Measurements from ENCODE around the gene OR2S2. TPM values are rescaled to one million over a fixed set of nuclear protein-coding genes. Genes with fewer than 3 reads are reported as not detected.

Gene OR2S2
- total RNA-seq, 6 experiments from 2014 or later = not detected

DNA sequence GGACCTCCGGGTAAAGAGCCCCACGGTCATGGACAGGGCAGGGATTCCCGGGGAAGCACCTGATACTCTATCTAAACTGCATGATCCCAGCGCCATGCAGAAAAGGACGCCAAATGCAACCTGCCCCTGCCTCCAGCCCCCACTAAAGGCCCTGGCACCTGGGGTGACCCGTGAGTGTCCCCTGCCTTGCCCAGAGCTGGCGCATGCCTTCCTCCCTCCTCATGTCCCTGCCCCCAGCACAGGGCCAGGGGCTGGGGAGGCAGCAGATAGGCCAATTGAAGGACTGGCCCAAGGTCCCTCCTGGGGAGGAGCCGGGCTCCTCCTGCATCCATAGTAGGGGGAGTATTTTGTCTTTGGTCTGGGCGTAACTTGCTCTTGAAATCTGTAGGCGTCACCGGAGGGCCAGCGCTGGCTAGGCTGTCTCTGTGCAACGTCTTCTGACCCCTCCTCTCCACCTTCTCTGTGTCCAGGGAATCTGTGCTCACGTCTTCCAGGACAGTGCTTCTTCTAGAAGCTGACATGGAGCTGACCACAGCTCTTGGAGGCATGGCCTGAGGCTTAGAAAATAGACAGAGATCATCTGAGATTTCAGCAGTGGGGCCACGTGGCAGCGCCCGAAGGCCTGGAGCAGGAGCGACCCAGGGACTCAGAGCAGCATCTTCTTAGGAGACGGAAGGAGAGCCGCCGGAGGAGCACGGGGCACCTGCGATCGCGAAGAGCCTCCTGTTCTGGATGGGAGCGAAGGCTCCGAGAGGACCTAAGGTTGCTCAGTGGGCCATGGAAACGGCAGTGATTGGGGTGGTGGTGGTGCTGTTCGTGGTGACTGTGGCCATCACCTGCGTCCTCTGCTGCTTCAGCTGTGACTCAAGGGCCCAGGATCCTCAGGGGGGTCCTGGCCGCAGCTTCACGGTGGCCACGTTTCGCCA is 48.0 kb downstream of the OR2S2 start:
- intact Hi-C loops (cut with DNase I) = loop anchor here in 1 of 2 donors (5.0 kb wide), 1 partner anchor 32 kb away; no protein-coding TSS in a partner anchor
- no peak for ATAC-seq
- H3K36me3 ChIP-seq = no peaks in the 10 kb centered on the region
- no peaks in the 10 kb centered on the region for H3K9me3 ChIP-seq
- H3K27ac ChIP-seq = peak overlapping the region; percentile 53 to 69 (median 62)
- peak overlapping the region in 1 of 3 donors; percentile 1 for H3K4me3 ChIP-seq
- DNase-seq = no peak
- WGBS (ENCODE audit: insufficient coverage, low coverage, low lambda C conversion rate, missing lambda C conversion rate) = 80% methylated on average over 3 of the region's 34 CpGs
- TF ChIP-seq CTCF (IDR thresholded peaks at IDR 0.05) = no peak
- TF ChIP-seq POLR2A (IDR thresholded peaks at IDR 0.05) = no peak
- no peaks in the 10 kb centered on the region for H3K27me3 ChIP-seq
- peaks cover 0 to 62% (median 18%) of the 10 kb centered on the region in 4 donors for H3K4me1 ChIP-seq

DNA sequence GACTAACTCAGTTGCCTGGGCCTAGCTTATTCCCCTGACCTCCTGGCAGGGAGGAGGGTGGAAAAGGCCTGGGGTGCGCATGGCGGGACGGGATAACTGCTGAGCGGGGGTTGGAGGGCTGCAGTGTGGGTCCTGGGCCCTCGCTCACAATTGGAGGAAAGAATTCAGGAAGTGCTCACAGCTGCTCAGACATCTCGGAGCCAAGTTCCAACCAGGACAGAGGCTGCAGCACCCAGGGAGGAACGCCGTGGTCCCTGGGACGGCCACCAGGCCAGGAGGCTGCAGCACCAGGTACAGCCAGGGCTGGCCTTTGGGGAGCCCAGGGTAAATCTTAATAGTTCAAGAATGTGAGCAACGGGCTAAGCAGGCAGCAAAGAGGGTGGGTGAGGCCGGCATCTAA is 48.7 kb downstream of the OR2S2 start, which contains the start of gene SPAAR:
TSS of gene SPAAR (plus strand) at position 217 of the 400 bp plus-strand sequence. CDS start 974 bp downstream, outside the sequence.
- H3K9me3 ChIP-seq = no peaks in the 10 kb centered on the region
- ATAC-seq (no peak), DNase-seq (no peak)
- H3K27ac ChIP-seq = peak within 1 kb of the TSS; percentile 53 to 69 (median 62)
- WGBS (ENCODE audit: insufficient coverage, low coverage, low lambda C conversion rate, missing lambda C conversion rate) = 76% methylated on average over 7 of the region's 11 CpGs
- TF ChIP-seq POLR2A (IDR thresholded peaks at IDR 0.05) (no peak), CTCF (IDR thresholded peaks at IDR 0.05) (no peak)
- peak within 1 kb of the TSS in 1 of 3 donors; percentile 1 for H3K4me3 ChIP-seq
- H3K4me1 ChIP-seq = peaks cover 0 to 59% (median 18%) of the 10 kb centered on the region in 4 donors
- intact Hi-C loops (cut with DNase I) = loop anchor here in 1 of 2 donors (5.0 kb wide), 1 partner anchor 33 kb away; no protein-coding TSS in a partner anchor
- no peaks in the 10 kb centered on the region for H3K27me3 ChIP-seq
- no peaks in the 10 kb centered on the region for H3K36me3 ChIP-seq

DNA sequence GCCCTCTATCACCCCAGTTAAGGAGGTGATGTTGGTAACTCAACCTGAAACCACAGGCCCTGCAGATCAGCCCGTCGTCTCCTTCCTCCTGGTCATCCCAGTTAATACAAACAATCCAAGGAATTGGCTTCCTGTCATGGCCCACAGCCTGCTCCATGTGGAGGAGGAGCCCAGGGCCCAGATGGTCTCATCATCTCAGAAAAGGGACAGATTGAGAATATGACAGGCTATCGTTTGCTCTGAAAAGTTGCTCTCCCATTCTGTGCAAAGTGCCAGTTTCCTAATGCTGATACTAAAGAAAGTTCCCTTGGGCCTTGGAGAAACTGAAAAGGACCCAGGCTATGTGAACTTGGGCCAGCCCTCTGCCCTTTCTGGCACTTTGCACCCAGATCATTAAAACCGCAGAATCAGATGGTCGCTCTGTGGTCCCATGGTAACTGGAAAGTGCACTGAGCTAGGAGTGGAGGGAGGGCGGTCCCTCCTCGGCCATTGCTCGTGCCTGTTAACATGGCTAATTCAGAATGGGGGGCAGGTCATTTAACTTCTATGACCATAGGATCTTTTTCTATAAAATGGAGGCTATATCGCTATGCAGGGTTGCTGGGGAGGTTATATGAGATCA is 49.3 kb downstream of the OR2S2 start:
- no peaks in the 10 kb centered on the region for H3K9me3 ChIP-seq
- H3K27ac ChIP-seq = peak overlapping the region; percentile 53 to 69 (median 62)
- DNase-seq (no peak), ATAC-seq (no peak)
- TF ChIP-seq CTCF (IDR thresholded peaks at IDR 0.05) (no peak), POLR2A (IDR thresholded peaks at IDR 0.05) (no peak)
- no peak overlapping the region for H3K4me3 ChIP-seq
- intact Hi-C loops (cut with DNase I) = loop anchor here in 1 of 2 donors (5.0 kb wide), 1 partner anchor 34 kb away; no protein-coding TSS in a partner anchor
- 75% methylated on average over 7 of the region's 9 CpGs for WGBS (ENCODE audit: insufficient coverage, low coverage, low lambda C conversion rate, missing lambda C conversion rate)
- no peaks in the 10 kb centered on the region for H3K27me3 ChIP-seq
- no peaks in the 10 kb centered on the region for H3K36me3 ChIP-seq
- H3K4me1 ChIP-seq = peaks cover 0 to 58% (median 18%) of the 10 kb centered on the region in 4 donors

DNA sequence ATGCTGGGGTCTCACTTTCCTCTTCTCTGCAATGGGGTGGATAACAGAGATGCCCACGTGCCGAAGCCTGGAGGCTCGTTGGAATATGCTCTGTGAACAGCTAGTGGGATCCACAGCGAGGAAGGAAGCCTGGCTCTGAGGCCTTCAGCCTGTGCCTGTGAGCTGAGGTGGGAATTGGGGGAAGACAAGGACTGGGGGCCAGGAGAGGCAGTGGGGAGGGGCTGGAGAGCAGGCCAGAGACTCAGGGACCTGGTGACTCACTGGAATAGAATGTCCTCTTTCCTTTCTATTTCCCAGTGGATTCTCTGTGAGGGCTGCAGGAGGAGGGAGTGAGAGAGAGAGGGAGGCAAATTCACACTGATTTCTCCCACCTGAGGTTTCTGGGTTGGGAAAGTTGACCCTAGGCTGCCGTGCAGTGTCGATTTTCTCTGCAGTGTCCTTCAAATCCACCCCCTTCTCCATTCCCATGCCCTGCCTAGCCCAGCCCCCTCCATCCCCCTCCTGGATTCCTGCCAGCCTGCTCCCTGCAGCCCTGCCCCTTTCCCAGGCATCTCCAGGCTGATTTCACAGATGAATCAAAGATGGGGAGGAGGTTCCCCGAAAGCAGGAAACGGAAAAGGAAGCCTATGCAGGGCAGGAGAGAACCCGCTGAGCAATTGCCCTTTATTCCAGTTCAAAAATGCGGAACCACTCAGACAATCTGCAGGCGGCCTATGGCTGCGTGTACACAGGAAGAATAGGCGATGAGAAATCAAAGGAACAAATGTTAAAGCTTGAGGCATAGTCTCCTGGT is 50.0 kb downstream of the OR2S2 start:
- Histone ChIP-seq H3K4me3 (no peak overlapping the region), H3K27ac (peak overlapping the region; percentile 53 to 69 (median 62)), H3K9me3 (no peaks in the 10 kb centered on the region), H3K36me3 (no peaks in the 10 kb centered on the region), H3K27me3 (no peaks in the 10 kb centered on the region), H3K4me1 (peaks cover 0 to 55% (median 18%) of the 10 kb centered on the region in 4 donors)
- DNase-seq (peak in 1 of 3 donors; percentile 63), ATAC-seq (peak; percentile 12 to 63 (median 35))
- 27% methylated on average over 9 of the region's 13 CpGs for WGBS (ENCODE audit: insufficient coverage, low coverage, low lambda C conversion rate, missing lambda C conversion rate)
- intact Hi-C loops (cut with DNase I) = loop anchor here in 1 of 2 donors (5.0 kb wide), 1 partner anchor 34 kb away; no protein-coding TSS in a partner anchor
- no peak for TF ChIP-seq POLR2A (IDR thresholded peaks at IDR 0.05)
- no peak for TF ChIP-seq CTCF (IDR thresholded peaks at IDR 0.05)

Data from right lobe of liver (tissue), 6 donors.